ENCODE data around the gene RNF121.

Gene RNF121

GRCh38 chr11:71963468-71963867 lies 34.6 kb downstream of the RNF121 start:
- Histone ChIP-seq H3K27me3 (no peaks in the 10 kb centered on the region), H3K4me3 (ENCODE audit: low read depth in 1 of 2, low read length in 1 of 2) (no peak overlapping the region), H3K36me3 (peaks cover 9% of the 10 kb centered on the region), H3K27ac (peak overlapping the region; percentile 85), H3K9me3 (no peaks in the 10 kb centered on the region), H3K4me1 (ENCODE audit: control insufficient read depth in 1 of 2, insufficient read depth in 1 of 2, low read depth in 1 of 2, low read length in 1 of 2) (peaks cover 7 to 12% of the 10 kb centered on the region in 2 experiments)
- TF ChIP-seq CTCF (IDR thresholded peaks at IDR 0.05) = no peak

- H3K9me3 ChIP-seq = no peaks in the 10 kb centered on the region
- H3K4me1 ChIP-seq (ENCODE audit: control insufficient read depth in 1 of 2, insufficient read depth in 1 of 2, low read depth in 1 of 2, low read length in 1 of 2) = peaks cover 7 to 12% of the 10 kb centered on the region in 2 experiments
Observed at GRCh38 chr11:71964641-71965040, 35.8 kb downstream of the RNF121 start.

GRCh38 chr11:71971680-71972079 lies 42.8 kb downstream of the RNF121 start:
- no peaks in the 10 kb centered on the region for H3K27me3 ChIP-seq
- no peak overlapping the region for H3K4me3 ChIP-seq (ENCODE audit: low read depth in 1 of 2, low read length in 1 of 2)
- H3K9me3 ChIP-seq = no peaks in the 10 kb centered on the region
- no peak for TF ChIP-seq CTCF (IDR thresholded peaks at IDR 0.05)
- H3K36me3 ChIP-seq = peaks cover 23% of the 10 kb centered on the region
- no peaks in the 10 kb centered on the region for H3K4me1 ChIP-seq (ENCODE audit: control insufficient read depth in 1 of 2, insufficient read depth in 1 of 2, low read depth in 1 of 2, low read length in 1 of 2)
- no peak overlapping the region for H3K27ac ChIP-seq

More at GRCh38 chr11:71964641-71965040, 35.8 kb downstream of the RNF121 start:
- no peaks in the 10 kb centered on the region for H3K27me3 ChIP-seq
- H3K27ac ChIP-seq = no peak overlapping the region
- H3K4me3 ChIP-seq (ENCODE audit: low read depth in 1 of 2, low read length in 1 of 2) = no peak overlapping the region
- no peak for TF ChIP-seq CTCF (IDR thresholded peaks at IDR 0.05)
- H3K36me3 ChIP-seq = peaks cover 13% of the 10 kb centered on the region

- peaks cover 8% of the 10 kb centered on the region in 2 experiments for H3K4me1 ChIP-seq (ENCODE audit: control insufficient read depth in 1 of 2, insufficient read depth in 1 of 2, low read depth in 1 of 2, low read length in 1 of 2)
- no peaks in the 10 kb centered on the region for H3K9me3 ChIP-seq
- no peaks in the 10 kb centered on the region for H3K27me3 ChIP-seq
- H3K36me3 ChIP-seq = peaks cover 8% of the 10 kb centered on the region
- H3K27ac ChIP-seq = no peak overlapping the region
- H3K4me3 ChIP-seq (ENCODE audit: low read depth in 1 of 2, low read length in 1 of 2) = no peak overlapping the region
- no peak for TF ChIP-seq CTCF (IDR thresholded peaks at IDR 0.05)
Observed at GRCh38 chr11:71976551-71976950, 47.7 kb downstream of the RNF121 start.

- Histone ChIP-seq H3K9me3 (no peaks in the 10 kb centered on the region), H3K27ac (no peak overlapping the region), H3K4me3 (ENCODE audit: low read depth in 1 of 2, low read length in 1 of 2) (no peak overlapping the region), H3K4me1 (ENCODE audit: control insufficient read depth in 1 of 2, insufficient read depth in 1 of 2, low read depth in 1 of 2, low read length in 1 of 2) (peaks cover 8% of the 10 kb centered on the region in 2 experiments), H3K27me3 (no peaks in the 10 kb centered on the region), H3K36me3 (peaks cover 8% of the 10 kb centered on the region)
- no peak for TF ChIP-seq CTCF (IDR thresholded peaks at IDR 0.05)
Observed at GRCh38 chr11:71977090-71977489, 48.2 kb downstream of the RNF121 start.
